ENCODE measurements around the gene CORO2B.

GRCh38 chr15:68589053-68589452 is 10.3 kb downstream of the CORO2B start:
- TF ChIP-seq CTCF (IDR thresholded peaks at IDR 0.05) (no peak), POLR2A (IDR thresholded peaks at IDR 0.05) (no peak)
